Stimulated activated naive CD8-positive, alpha-beta T cell treated with anti-CD3 and anti-CD28 coated beads, Interleukin-15, amount 100 ng/mL, for 72 hours (primary cell): ENCODE measurements around the gene ZNF484.
A peak's percentile ranks its signal among the peaks of the same experiment; 100 is the strongest.
"Not testable (repeated sequence)": the region's sequence is repeated elsewhere in the genome, so short reads cannot be mapped to it uniquely, and the experiment has no call there.

Experiments
- ATAC-seq: fragments of 150-1000 bp; cut with Tn5 transposase; 2 replicates; pipeline ENCODE4 v1.10.0; 2021; ENCODE audit warnings: mild to moderate bottlenecking, moderate library complexity
- DNase-seq, 2 donors: peaks; one replicate each; pipeline ENCODE4 v3.0.0; 2021 to 2022
- H3K27ac Mint-ChIP-seq, 2 donors: one replicate each; pipeline ENCODE4 v1.8.0; 2022; ENCODE audit warnings: mild to moderate bottlenecking in 2 of 2, mixed read lengths in 2 of 2, moderate library complexity in 2 of 2
- H3K27me3 Mint-ChIP-seq: one replicate; pipeline ENCODE4 v1.8.0; 2022; ENCODE audit warnings: mixed read lengths
- H3K4me1 Mint-ChIP-seq: one replicate; pipeline ENCODE4 v1.8.0; 2022; ENCODE audit warnings: mild to moderate bottlenecking, mixed read lengths
- H3K4me3 Mint-ChIP-seq, 2 donors: one replicate each; pipeline ENCODE4 v1.8.0; 2022; ENCODE audit warnings: mild to moderate bottlenecking in 2 of 2, mixed read lengths in 2 of 2, moderate library complexity in 1 of 2
- H3K9me3 Mint-ChIP-seq, 2 donors: one replicate each; pipeline ENCODE4 v1.8.0; 2022; ENCODE audit warnings: mixed read lengths in 2 of 2

The ZNF484 gene

DNA sequence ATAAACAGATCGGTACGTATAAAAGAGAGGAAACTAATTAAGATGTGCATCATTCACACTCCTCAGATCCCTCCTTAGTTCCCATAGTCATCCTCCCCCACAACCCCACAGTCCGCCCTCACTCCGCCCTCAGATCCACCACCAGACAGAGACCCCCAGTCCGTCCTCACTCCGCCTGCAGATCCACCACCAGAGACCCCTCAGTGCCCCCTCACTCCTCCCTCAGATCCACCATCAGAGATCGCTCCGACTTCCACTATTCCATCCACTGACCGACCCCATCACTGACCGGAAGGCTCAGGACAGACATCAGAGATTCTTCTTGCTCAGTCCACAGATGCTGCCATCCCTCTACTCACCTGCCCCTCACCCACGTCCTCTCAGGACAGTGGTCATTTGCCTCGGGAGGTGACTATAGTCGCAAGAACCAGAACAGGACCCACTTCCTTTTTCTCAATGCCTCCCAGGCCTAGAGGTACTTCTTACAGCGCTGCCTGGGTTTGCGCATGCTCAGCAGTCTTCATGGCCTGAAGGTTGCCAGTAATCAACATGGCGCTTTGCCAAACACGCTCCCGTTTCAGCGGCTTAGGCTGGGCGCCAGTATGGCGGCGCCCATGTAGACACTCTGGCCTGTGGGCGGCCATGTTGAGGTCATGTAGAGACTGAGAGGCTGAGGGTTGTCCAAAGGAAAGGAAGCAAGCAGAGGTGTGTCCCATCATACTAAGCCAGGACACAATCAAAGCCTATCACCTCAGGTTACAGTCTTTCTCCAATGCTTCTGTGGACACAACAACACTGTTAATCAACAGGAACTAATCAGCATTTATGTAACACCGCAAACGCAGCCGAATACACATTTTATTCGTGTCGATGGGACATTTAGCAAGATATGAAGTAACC, at the start of gene ZNF484:
TSS of gene ZNF484 (minus strand) at position 508 of the 900 bp plus-strand sequence. CDS start 3,009 bp downstream, outside the sequence.
- peak; percentile 96 to 97 for DNase-seq
- Mint-ChIP-seq H3K27me3 (no peaks in the 10 kb centered on the region), H3K9me3 (peaks cover 0 to 4% of the 10 kb centered on the region in 2 donors), H3K4me3 (peak within 1 kb of the TSS; percentile 98 to 99), H3K4me1 (peaks cover 39% of the 10 kb centered on the region), H3K27ac (peak within 1 kb of the TSS; percentile 97 to 98)
- peak; percentile 97 for ATAC-seq

DNA sequence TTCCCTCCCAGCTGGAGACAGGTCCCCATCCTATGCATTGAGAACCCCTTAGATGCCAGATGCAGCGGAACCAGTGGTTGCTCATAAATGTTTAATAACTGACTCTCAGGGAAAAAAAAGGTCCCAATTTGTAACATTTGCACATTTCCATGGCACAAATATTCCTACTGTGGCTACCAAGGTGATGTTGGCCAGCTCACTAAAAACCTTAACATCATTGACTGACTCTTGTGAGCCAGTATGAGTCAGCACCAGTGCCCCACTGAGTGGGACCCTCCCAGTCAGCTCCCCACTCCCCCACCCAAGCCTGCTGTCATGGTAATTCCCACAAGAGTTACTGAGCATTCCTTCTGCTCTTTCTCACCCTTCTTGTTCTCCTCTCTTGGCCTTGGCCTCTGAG, 42.6 kb upstream of the ZNF484 start:
- ATAC-seq, result no peak
- Mint-ChIP-seq H3K4me1 (no peaks in the 10 kb centered on the region), H3K27me3 (no peaks in the 10 kb centered on the region), H3K27ac (peak overlapping the region in 1 of 2 donors; percentile 9), H3K9me3 (no peaks in the 10 kb centered on the region), H3K4me3 (no peak overlapping the region)
- DNase-seq, result no peak

DNA sequence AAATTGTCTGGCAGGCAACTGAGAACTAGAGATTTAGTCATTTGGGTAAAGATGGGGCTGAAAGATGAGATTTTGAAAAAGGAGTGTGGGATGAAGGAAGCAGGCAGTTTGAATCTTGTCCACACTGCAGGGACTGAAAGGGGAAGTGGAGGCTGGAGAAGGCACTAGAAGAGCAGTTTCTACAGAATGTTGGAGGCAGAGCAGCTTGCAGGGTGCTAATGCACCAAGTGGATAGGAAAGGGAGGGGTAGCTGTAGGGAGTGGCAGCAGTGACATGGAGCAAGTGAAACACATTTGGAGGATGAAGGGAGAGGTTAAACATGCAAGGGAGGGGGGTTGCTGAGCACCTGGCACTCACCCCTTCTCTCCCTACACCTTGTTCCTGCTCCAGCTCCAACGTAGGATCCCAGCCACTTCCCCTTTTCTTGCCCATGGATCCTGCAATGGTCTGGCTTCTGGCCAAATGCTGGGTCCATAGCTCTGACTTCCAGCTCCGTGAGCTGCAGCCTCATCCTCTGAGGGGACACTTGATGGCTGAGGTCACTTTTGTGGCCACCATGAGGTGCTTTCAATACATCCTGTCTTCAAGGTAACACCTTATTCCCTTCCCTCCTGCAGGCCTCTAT, 39.5 kb upstream of the ZNF484 start:
- H3K4me1 Mint-ChIP-seq, result no peaks in the 10 kb centered on the region
- peaks cover 8% of the 10 kb centered on the region for H3K27me3 Mint-ChIP-seq
- no peaks in the 10 kb centered on the region for H3K9me3 Mint-ChIP-seq
- ATAC-seq (no peak), DNase-seq (no peak)
- H3K27ac Mint-ChIP-seq, result no peak overlapping the region
- no peak overlapping the region for H3K4me3 Mint-ChIP-seq

GRCh38 chr9:92911511-92912475, 34.0 kb upstream of the ZNF484 start:
- DNase-seq (no peak), ATAC-seq (no peak)
- Mint-ChIP-seq H3K4me3 (no peak overlapping the region), H3K27me3 (peaks cover 14% of the 10 kb centered on the region), H3K4me1 (no peaks in the 10 kb centered on the region), H3K27ac (peak overlapping the region in 1 of 2 donors; percentile 36), H3K9me3 (no peaks in the 10 kb centered on the region)

GRCh38 chr9:92905137-92905536, 27.3 kb upstream of the ZNF484 start:
- peak overlapping the region in 1 of 2 donors; percentile 42 for H3K4me3 Mint-ChIP-seq
- not testable (repeated sequence) for H3K27me3 Mint-ChIP-seq, DNase-seq

GRCh38 chr9:92897323-92897722, 19.5 kb upstream of the ZNF484 start:
- Mint-ChIP-seq H3K4me1 (peaks cover 14% of the 10 kb centered on the region), H3K9me3 (no peaks in the 10 kb centered on the region), H3K4me3 (no peak overlapping the region), H3K27ac (no peak overlapping the region), H3K27me3 (no peaks in the 10 kb centered on the region)
- ATAC-seq, result no peak
- DNase-seq, result no peak

More at GRCh38 chr9:92905137-92905536, 27.3 kb upstream of the ZNF484 start:
- not testable (repeated sequence) for H3K4me1 Mint-ChIP-seq, H3K9me3 Mint-ChIP-seq, H3K27ac Mint-ChIP-seq, ATAC-seq

- H3K4me1 Mint-ChIP-seq, result peaks cover 14% of the 10 kb centered on the region
- ATAC-seq, result no peak
Measured at GRCh38 chr9:92895812-92896436, 18.1 kb upstream of the ZNF484 start.

GRCh38 chr9:92894711-92895362, 17.0 kb upstream of the ZNF484 start:
- no peak overlapping the region for H3K27ac Mint-ChIP-seq
- no peaks in the 10 kb centered on the region for H3K27me3 Mint-ChIP-seq
- DNase-seq, result no peak
- H3K4me3 Mint-ChIP-seq, result no peak overlapping the region
- peaks cover 14% of the 10 kb centered on the region for H3K4me1 Mint-ChIP-seq
- ATAC-seq, result no peak
- H3K9me3 Mint-ChIP-seq, result no peaks in the 10 kb centered on the region

More at GRCh38 chr9:92895812-92896436, 18.1 kb upstream of the ZNF484 start:
- peak overlapping the region in 1 of 2 donors; percentile 68 for H3K27ac Mint-ChIP-seq
- no peak overlapping the region for H3K4me3 Mint-ChIP-seq
- no peaks in the 10 kb centered on the region for H3K27me3 Mint-ChIP-seq
- no peak for DNase-seq
- H3K9me3 Mint-ChIP-seq, result no peaks in the 10 kb centered on the region

DNA sequence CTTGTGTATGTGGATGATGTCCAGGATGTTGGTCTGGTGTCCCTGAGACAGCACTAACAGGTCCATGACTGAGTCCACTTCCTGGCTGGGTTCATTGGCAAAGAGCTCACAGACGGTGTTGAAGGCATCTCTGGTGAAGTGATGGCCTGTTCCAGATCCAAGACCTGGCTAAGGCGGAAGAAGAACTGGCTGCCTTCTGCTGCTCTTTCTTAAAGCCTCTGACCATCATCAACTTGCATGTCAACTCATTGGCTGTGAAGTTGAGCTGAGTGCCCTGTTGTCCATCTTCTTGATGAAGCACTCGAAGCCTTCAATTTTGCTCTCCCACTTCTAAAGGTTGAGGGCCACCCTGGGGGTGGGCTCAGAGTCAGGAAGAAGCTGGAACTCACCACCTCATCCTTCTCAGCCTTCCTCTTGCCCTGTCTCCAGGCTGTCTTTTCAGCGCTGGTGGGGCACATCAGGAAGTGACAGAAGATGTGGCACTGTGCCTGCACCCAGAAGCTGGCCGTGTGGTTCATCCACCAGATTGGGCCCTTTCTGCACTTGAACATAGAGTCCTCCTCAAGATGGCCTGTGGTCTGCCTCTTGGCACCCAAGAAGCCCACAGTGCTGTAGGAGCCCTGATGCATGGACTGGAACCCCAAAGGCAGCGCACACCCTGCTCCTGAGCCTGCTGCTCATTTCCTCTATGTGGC, 16.2 kb upstream of the ZNF484 start:
- ATAC-seq, H3K27me3 Mint-ChIP-seq, H3K4me3 Mint-ChIP-seq, H3K9me3 Mint-ChIP-seq, H3K27ac Mint-ChIP-seq, DNase-seq: not testable (repeated sequence)
- H3K4me1 Mint-ChIP-seq, result peaks cover 14% of the 10 kb centered on the region

DNA sequence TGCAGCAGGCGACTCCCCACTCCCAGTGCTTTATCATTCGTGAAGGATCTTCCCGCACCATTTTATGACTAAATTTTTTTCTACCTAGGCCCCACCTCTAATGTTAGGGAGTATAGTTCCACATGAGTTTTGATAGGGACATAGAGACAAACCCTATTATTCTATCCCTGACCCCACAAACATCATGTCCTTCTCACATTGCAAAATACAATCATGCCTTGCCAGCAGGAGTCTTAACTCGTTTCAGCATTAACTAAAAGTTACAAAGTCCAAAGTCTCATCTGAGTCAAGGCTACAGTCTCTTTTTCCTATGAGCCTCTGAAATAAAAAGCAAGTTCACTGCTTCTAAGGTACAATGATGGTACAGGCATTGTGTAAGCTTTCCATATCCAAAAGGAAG, 14.4 kb upstream of the ZNF484 start:
- H3K4me3 Mint-ChIP-seq, H3K27me3 Mint-ChIP-seq, DNase-seq, H3K9me3 Mint-ChIP-seq, H3K27ac Mint-ChIP-seq, ATAC-seq: not testable (repeated sequence)
- peaks cover 25% of the 10 kb centered on the region for H3K4me1 Mint-ChIP-seq

- peaks cover 5% of the 10 kb centered on the region for H3K27me3 Mint-ChIP-seq
- ATAC-seq (no peak), DNase-seq (no peak)
- peaks cover 29% of the 10 kb centered on the region for H3K4me1 Mint-ChIP-seq
- no peak overlapping the region for H3K4me3 Mint-ChIP-seq
- no peak overlapping the region for H3K27ac Mint-ChIP-seq
- no peaks in the 10 kb centered on the region for H3K9me3 Mint-ChIP-seq
Measured at GRCh38 chr9:92890761-92891160, 12.9 kb upstream of the ZNF484 start.

DNA sequence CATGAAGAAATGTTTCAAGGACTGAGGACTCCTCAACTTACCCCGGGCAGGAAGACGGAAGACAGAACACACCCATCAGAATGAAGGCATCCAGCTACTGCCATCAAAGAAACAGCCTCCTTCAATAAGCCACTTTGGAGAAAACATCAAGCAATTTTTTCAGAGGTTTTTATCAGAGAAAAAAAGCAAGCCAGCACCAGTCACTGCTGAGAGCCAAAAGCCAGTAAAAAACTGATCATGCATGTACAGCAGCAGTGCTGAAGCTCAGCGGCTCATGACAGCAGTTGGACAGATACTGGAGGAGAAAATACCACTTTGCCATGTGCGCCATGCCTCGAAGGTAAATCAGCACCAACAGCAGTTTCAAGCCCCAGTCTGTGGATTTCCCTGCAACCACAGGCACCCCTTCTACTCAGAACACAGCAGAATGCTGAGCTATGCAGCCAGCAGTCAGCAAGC, 10.1 kb upstream of the ZNF484 start:
- no peak overlapping the region for H3K4me3 Mint-ChIP-seq
- H3K9me3 Mint-ChIP-seq, result no peaks in the 10 kb centered on the region
- no peak for DNase-seq
- H3K27me3 Mint-ChIP-seq, result peaks cover 13% of the 10 kb centered on the region
- H3K27ac Mint-ChIP-seq, result no peak overlapping the region
- no peak for ATAC-seq
- peaks cover 31% of the 10 kb centered on the region for H3K4me1 Mint-ChIP-seq

DNA sequence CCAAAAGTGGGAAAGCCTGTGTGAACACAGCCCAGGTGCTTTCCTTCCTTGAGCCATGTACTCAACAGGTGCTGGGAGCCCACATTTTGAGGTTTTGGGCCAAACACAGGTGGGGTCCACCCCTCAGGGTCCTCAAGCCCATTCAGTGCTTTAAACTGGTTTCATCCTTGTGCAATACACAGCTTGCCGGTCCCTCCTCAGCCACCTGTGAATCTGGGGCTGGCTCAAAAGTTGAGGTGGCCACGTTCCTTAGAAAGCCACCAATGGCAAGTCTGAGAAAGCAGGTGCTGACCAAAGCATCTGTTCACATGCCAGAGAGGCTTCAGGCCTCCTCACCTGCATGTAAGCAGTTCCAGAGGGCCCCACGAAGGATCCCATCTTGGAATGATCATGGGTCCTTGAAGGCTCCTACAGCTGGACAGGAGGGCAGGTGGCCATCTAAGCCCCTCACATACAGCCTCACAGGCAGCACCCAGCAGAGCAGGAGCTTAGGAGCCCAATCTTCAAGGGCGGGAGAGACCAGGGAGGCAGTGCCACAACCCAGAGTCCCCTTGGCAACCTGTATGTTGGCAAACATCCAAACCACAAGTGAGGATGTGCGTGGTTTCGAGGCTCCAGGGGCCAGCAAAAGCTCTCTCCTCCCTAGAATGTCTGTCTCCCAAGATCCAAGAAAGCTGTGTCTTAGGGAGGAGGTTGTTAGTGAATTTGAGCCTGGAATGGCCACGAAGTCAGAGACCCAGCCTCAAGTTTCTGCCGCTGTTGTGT, 9.2 kb upstream of the ZNF484 start:
- ATAC-seq (peak; percentile 60), DNase-seq (peak in 1 of 2 donors; percentile 47)
- H3K4me3 Mint-ChIP-seq, H3K9me3 Mint-ChIP-seq, H3K27ac Mint-ChIP-seq: not testable (repeated sequence)
- peaks cover 13% of the 10 kb centered on the region for H3K27me3 Mint-ChIP-seq
- peaks cover 31% of the 10 kb centered on the region for H3K4me1 Mint-ChIP-seq
